HepG2 (cell line): ENCODE data around the gene KATNB1. TPM values are rescaled to one million over a fixed set of nuclear protein-coding genes. Genes with fewer than 3 reads are reported as not detected.

Experiments
- CBX2 ChIP-seq, 2 experiments: fragments of 200-600 bp in 1 of 2; sonication (generic); formaldehyde crosslinking in 1 of 2; IDR thresholded peaks; 2 replicates each; pipeline versions ENCODE4 v1.7.0 to v1.8.1; 2018 to 2022; ENCODE audit warnings: low read depth in 2 of 2, low read length in 1 of 2, mild to moderate bottlenecking in 1 of 2, missing genetic modification reagents in 1 of 2
- CHD2 ChIP-seq: IDR thresholded peaks from 2 replicates; pipeline ENCODE4 v1.6.1; 2011; ENCODE audit warnings: low read depth, low read length, improper control_type of control experiment
- ELF1 ChIP-seq: sonication (generic); formaldehyde crosslinking; IDR thresholded peaks from 2 replicates; pipeline ENCODE4 v1.4.0; 2020; ENCODE audit warnings: missing genetic modification reagents
- HNRNPH1 ChIP-seq: fragments of 200-400 bp; formaldehyde crosslinking; optimal IDR thresholded peaks from 2 replicates; pipeline ENCODE3; 2017; ENCODE audit warnings: mild to moderate bottlenecking, low read depth, low read length
- MIER3 ChIP-seq: IDR thresholded peaks from 2 replicates; pipeline ENCODE4 v1.6.1; 2016; ENCODE audit warnings: missing compliant biosample characterization, borderline replicate concordance
- MTF1 ChIP-seq: sonication (generic); formaldehyde crosslinking; IDR thresholded peaks from 2 replicates; pipeline ENCODE4 v1.5.0; 2020; ENCODE audit warnings: missing genetic modification reagents
- PHB2 ChIP-seq: fragments of 450-650 bp; IDR thresholded peaks from 2 replicates; pipeline ENCODE4 v1.6.1; 2018; ENCODE audit not compliant: partially characterized antibody
- POLR2G ChIP-seq: fragments of 200-400 bp; formaldehyde crosslinking; IDR thresholded peaks from 2 replicates; pipeline ENCODE4 v1.6.1; 2018; ENCODE audit warnings: mild to moderate bottlenecking, low read depth, low read length, moderate library complexity
- U2AF1 ChIP-seq: fragments of 200-400 bp; formaldehyde crosslinking; optimal IDR thresholded peaks from 2 replicates; pipeline ENCODE3; 2017; ENCODE audit warnings: mild to moderate bottlenecking, low read depth, low read length
- ZNF101 ChIP-seq: sonication (generic); formaldehyde crosslinking; IDR thresholded peaks from 2 replicates; pipeline ENCODE4 v1.4.0; 2020; ENCODE audit warnings: mild to moderate bottlenecking, low read depth, missing genetic modification reagents, borderline replicate concordance
- ZNF256 ChIP-seq: sonication (generic); formaldehyde crosslinking; conservative IDR thresholded peaks from 2 replicates; pipeline ENCODE4 v1.4.0; 2020; ENCODE audit warnings: missing genetic modification reagents
- ZNF567 ChIP-seq: sonication (generic); formaldehyde crosslinking; IDR thresholded peaks from 2 replicates; pipeline ENCODE4 v1.8.1; 2023; ENCODE audit warnings: mild to moderate bottlenecking, missing genetic modification reagents, borderline replicate concordance
- polyA plus RNA-seq, 8 experiments: library from polyadenylated mRNA; depleted of rRNA in 3 of 8; stranded (reverse) in 7 of 8; unstranded in 1 of 8; fragments of >200 nt; fragmentation: Illumina TruSeq in 4 of 8; extraction: Trizol in 4 of 8; gene quantifications; 2 replicates each; pipeline versions ENCODE4 v1.2.1 to v1.2.3, GENCODE V29; 2011 to 2016; ENCODE audit warnings: low read depth in 4 of 8, missing spikeins in 1 of 8, mixed read lengths in 1 of 8; ENCODE audit not compliant: insufficient read depth in 1 of 8
- total RNA-seq, 5 experiments: library from RNA; depleted of rRNA; stranded (reverse); fragments of >200 nt; fragmentation: Illumina TruSeq; extraction: Trizol; gene quantifications; 2 replicates each; pipeline ENCODE4 v1.2.3, GENCODE V29; 2016; ENCODE audit warnings: low read depth in 1 of 5
- TF ChIP-seq, protein P1 (sequence below): sonication (generic); formaldehyde crosslinking; conservative IDR thresholded peaks from 2 replicates; pipeline ENCODE4 v1.8.0; 2022; ENCODE audit warnings: missing genetic modification reagents
- TF ChIP-seq, protein P2 (sequence below): sonication (generic); formaldehyde crosslinking; IDR thresholded peaks from 2 replicates; pipeline ENCODE4 v1.8.1; 2023; ENCODE audit warnings: mild to moderate bottlenecking, missing genetic modification reagents, borderline replicate concordance
- TF ChIP-seq, protein P3 (sequence below): sonication (generic); formaldehyde crosslinking; IDR thresholded peaks from 2 replicates; pipeline ENCODE4 v1.4.0; 2020; ENCODE audit warnings: missing genetic modification reagents
- TF ChIP-seq, protein P4 (sequence below): sonication (generic); formaldehyde crosslinking; IDR thresholded peaks from 2 replicates; pipeline ENCODE4 v1.8.0; 2022; ENCODE audit warnings: missing genetic modification reagents, mild to moderate bottlenecking, borderline replicate concordance

The KATNB1 gene
- total and polyA plus RNA-seq, 2 of the 13 experiments (the other 11 are each of a cell fraction or from before 2014, with no cell fraction given): 31.5 to 43.5 TPM

DNA sequence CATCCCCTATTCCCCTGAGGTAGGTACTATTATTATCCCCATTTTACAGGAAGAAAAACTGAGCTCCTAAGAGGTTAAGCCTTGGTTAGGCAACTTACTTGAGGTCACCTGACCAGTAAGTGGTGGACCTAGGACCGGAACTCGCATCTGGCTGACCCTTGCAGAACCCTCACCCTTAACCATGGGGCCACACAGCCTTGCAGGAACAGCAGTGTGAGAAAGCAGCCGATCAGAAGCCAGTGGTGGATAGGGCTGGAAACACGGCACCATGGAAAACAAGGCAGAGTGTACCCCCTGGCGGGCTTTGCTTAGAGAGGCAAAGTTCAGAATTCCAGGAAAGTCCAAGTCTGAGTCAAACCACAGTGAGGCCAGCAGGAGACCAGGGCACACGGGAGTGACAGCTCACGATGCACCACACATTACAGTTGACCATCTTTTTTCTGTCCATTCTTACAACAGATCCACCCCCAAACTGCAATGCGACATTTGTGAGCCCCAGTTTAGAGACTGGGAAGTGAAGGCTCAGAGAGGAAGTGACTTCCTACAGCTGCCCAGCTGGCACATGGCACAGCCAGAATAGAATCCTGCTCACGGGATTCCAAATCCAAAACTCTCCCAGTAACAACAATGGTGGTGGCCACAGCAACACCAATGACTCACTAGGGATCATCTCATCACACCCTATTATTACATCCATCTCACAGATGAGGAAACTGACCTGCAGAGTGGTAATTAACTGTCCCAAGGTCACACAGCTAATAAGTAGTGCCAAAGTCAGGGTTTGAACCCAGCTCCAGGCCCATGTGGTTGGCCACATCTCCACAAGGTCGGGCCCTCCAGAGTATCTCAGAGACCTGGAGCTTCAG, 46.4 kb downstream of the KATNB1 start (continued):
- TF ChIP-seq POLR2G (0 out of 2 replicates have a peak, but pooled peaks have one; percentile 34), CBX2 (IDR thresholded peaks at IDR 0.05; ENCODE audit: low read depth, low read length) (no peak), CBX2 (CRISPR knock-in tag; IDR thresholded peaks at IDR 0.05; ENCODE audit: low read depth) (no peak), MTF1 (CRISPR knock-in tag) (no peak), MIER3 (CRISPR knock-in tag) (peak; percentile 83; the same call in 1 of the 2 replicates), U2AF1 (peak; percentile 63), ELF1 (CRISPR knock-in tag) (peak; percentile 43; the same call in 1 of the 2 replicates), CHD2 (no peak), ZNF101 (CRISPR knock-in tag) (peak; percentile 48; the same call in 1 of the 2 replicates), ZNF567 (CRISPR knock-in tag) (0 out of 2 replicates have a peak, but pooled peaks have one; percentile 18), PHB2 (no peak), HNRNPH1 (no peak), ZNF256 (CRISPR knock-in tag) (0 out of 2 replicates have a peak, but pooled peaks have one; percentile 70)
- TF ChIP-seq, protein P1, sequence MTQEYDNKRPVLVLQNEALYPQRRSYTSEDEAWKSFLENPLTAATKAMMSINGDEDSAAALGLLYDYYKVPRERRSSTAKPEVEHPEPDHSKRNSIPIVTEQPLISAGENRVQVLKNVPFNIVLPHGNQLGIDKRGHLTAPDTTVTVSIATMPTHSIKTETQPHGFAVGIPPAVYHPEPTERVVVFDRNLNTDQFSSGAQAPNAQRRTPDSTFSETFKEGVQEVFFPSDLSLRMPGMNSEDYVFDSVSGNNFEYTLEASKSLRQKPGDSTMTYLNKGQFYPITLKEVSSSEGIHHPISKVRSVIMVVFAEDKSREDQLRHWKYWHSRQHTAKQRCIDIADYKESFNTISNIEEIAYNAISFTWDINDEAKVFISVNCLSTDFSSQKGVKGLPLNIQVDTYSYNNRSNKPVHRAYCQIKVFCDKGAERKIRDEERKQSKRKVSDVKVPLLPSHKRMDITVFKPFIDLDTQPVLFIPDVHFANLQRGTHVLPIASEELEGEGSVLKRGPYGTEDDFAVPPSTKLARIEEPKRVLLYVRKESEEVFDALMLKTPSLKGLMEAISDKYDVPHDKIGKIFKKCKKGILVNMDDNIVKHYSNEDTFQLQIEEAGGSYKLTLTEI: no peak
- TF ChIP-seq, protein P2, sequence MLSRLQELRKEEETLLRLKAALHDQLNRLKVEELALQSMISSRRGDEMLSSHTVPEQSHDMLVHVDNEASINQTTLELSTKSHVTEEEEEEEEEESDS (CRISPR knock-in tag): no peak; the same call in 1 of the 2 replicates
- TF ChIP-seq, protein P3, sequence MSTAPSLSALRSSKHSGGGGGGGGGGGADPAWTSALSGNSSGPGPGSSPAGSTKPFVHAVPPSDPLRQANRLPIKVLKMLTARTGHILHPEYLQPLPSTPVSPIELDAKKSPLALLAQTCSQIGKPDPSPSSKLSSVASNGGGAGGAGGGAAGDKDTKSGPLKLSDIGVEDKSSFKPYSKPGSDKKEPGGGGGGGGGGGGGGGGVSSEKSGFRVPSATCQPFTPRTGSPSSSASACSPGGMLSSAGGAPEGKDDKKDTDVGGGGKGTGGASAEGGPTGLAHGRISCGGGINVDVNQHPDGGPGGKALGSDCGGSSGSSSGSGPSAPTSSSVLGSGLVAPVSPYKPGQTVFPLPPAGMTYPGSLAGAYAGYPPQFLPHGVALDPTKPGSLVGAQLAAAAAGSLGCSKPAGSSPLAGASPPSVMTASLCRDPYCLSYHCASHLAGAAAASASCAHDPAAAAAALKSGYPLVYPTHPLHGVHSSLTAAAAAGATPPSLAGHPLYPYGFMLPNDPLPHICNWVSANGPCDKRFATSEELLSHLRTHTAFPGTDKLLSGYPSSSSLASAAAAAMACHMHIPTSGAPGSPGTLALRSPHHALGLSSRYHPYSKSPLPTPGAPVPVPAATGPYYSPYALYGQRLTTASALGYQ (CRISPR knock-in tag): no peak
- TF ChIP-seq, protein P4, sequence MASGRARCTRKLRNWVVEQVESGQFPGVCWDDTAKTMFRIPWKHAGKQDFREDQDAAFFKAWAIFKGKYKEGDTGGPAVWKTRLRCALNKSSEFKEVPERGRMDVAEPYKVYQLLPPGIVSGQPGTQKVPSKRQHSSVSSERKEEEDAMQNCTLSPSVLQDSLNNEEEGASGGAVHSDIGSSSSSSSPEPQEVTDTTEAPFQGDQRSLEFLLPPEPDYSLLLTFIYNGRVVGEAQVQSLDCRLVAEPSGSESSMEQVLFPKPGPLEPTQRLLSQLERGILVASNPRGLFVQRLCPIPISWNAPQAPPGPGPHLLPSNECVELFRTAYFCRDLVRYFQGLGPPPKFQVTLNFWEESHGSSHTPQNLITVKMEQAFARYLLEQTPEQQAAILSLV: peak; percentile 87; the same call in 1 of the 2 replicates
